ENCODE data around the gene BCL2L11.

Gene BCL2L11

DNA sequence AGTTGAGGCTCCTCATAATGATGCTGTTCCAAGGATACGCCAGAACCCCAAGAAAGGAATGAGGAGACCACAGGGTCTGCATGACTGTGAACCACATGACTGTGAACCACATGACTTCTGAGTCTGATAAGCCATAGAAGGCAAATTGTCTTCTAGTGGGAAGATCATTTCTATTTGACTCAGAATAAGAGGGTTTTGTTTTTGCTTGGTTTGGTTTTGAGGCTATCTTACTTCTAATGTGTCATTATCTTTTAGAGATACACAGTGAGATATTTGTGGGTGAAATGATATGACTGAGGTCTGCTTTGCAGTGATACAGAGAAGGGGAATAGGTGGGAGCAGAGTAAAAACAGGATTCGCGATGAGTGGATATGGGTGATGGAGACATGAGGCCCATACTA is 28.9 kb upstream of the BCL2L11 start:
- H3K79me2 ChIP-seq (ENCODE audit: low read length): no peaks in the 10 kb centered on the region
- H3K27me3 ChIP-seq (ENCODE audit: low read depth, low read length): peaks cover 69% of the 10 kb centered on the region
- H3K4me2 ChIP-seq (ENCODE audit: low read length): no peak overlapping the region
- no peak overlapping the region for H3K4me3 ChIP-seq (ENCODE audit: low read length)
- no peak overlapping the region for H3K9ac ChIP-seq (ENCODE audit: low read length)
- 0 out of 2 replicates have a peak, but pooled peaks cover 2% of the 10 kb centered on the region for H4K20me1 ChIP-seq (ENCODE audit: insufficient read depth, low read length)
- no peak overlapping the region for H3K27ac ChIP-seq (ENCODE audit: low read length)
- TF ChIP-seq, protein P1, sequence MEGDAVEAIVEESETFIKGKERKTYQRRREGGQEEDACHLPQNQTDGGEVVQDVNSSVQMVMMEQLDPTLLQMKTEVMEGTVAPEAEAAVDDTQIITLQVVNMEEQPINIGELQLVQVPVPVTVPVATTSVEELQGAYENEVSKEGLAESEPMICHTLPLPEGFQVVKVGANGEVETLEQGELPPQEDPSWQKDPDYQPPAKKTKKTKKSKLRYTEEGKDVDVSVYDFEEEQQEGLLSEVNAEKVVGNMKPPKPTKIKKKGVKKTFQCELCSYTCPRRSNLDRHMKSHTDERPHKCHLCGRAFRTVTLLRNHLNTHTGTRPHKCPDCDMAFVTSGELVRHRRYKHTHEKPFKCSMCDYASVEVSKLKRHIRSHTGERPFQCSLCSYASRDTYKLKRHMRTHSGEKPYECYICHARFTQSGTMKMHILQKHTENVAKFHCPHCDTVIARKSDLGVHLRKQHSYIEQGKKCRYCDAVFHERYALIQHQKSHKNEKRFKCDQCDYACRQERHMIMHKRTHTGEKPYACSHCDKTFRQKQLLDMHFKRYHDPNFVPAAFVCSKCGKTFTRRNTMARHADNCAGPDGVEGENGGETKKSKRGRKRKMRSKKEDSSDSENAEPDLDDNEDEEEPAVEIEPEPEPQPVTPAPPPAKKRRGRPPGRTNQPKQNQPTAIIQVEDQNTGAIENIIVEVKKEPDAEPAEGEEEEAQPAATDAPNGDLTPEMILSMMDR (IDR thresholded peaks at IDR 0.05; ENCODE audit: low read depth, low read length): no peak
- no peak for TF ChIP-seq EZH2phosphoT487 (IDR thresholded peaks at IDR 0.05; ENCODE audit: low read depth)
- no peaks in the 10 kb centered on the region for H3K9me3 ChIP-seq (ENCODE audit: insufficient read depth, low read length)
- H3K36me3 ChIP-seq (replicated peaks; ENCODE audit: low read depth, low read length): no peaks in the 10 kb centered on the region
- no peak overlapping the region for H2AFZ ChIP-seq (ENCODE audit: low read depth, low read length)
- no peaks in the 10 kb centered on the region for H3K4me1 ChIP-seq (ENCODE audit: low read length)

DNA sequence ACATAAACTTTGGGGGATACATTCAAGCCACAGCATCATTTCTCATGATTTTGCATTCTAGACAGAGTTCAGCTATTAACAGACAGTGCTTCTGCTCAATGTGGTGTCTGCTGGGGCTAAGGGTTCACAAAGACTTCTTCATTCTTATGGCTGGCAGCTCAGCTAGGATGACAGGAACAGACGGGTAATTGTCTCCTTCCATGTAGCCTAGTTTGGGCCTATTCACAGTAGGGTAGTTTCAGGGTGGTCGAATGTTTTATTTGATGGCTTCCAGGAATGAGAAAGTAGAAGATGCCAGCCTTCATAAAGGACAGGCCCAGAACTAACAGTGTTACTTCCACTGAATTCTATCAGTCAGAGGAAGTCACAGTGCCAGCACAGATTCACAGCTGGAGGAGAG is 26.0 kb upstream of the BCL2L11 start:
- Histone ChIP-seq H3K9ac (ENCODE audit: low read length) (no peak overlapping the region), H3K27me3 (ENCODE audit: low read depth, low read length) (peaks cover 75% of the 10 kb centered on the region), H4K20me1 (ENCODE audit: insufficient read depth, low read length) (0 out of 2 replicates have a peak, but pooled peaks cover 2% of the 10 kb centered on the region), H3K36me3 (replicated peaks; ENCODE audit: low read depth, low read length) (no peaks in the 10 kb centered on the region), H3K79me2 (ENCODE audit: low read length) (no peaks in the 10 kb centered on the region), H3K4me3 (ENCODE audit: low read length) (no peak overlapping the region), H3K27ac (ENCODE audit: low read length) (no peak overlapping the region), H2AFZ (ENCODE audit: low read depth, low read length) (no peak overlapping the region), H3K9me3 (ENCODE audit: insufficient read depth, low read length) (no peaks in the 10 kb centered on the region), H3K4me2 (ENCODE audit: low read length) (no peak overlapping the region), H3K4me1 (ENCODE audit: low read length) (peaks cover 4% of the 10 kb centered on the region; the same call in 1 of the 2 replicates)
- TF ChIP-seq EZH2phosphoT487 (IDR thresholded peaks at IDR 0.05; ENCODE audit: low read depth): no peak
- TF ChIP-seq, protein P1 (IDR thresholded peaks at IDR 0.05; ENCODE audit: low read depth, low read length): no peak

DNA sequence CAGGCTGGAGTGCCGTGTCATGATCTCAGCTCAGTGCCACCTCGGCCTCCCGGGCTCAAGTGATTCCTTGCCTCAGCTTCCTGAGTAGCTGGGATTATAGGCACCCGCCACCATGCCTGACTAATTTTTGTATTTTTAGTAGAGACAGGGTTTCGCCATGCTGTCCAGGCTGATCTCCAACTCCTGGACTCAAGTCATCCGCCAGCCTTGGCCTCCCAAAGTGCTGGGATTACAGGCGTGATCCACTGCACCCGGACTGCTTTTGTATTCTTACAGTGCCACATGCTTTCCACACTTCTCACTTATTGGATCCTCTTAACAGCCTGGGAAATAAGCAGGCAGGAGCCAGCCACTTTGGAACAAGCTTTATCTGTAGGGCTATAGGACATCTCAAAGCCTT is 25.3 kb upstream of the BCL2L11 start:
- peaks cover 12% of the 10 kb centered on the region for H3K4me1 ChIP-seq (ENCODE audit: low read length)
- no peak overlapping the region for H3K27ac ChIP-seq (ENCODE audit: low read length)
- H3K9ac ChIP-seq (ENCODE audit: low read length): no peak overlapping the region
- no peaks in the 10 kb centered on the region for H3K9me3 ChIP-seq (ENCODE audit: insufficient read depth, low read length)
- H3K79me2 ChIP-seq (ENCODE audit: low read length): no peaks in the 10 kb centered on the region
- H3K4me2 ChIP-seq (ENCODE audit: low read length): no peak overlapping the region
- no peaks in the 10 kb centered on the region for H3K36me3 ChIP-seq (replicated peaks; ENCODE audit: low read depth, low read length)
- peaks cover 75% of the 10 kb centered on the region for H3K27me3 ChIP-seq (ENCODE audit: low read depth, low read length)
- TF ChIP-seq EZH2phosphoT487 (IDR thresholded peaks at IDR 0.05; ENCODE audit: low read depth): no peak
- TF ChIP-seq, protein P1 (IDR thresholded peaks at IDR 0.05; ENCODE audit: low read depth, low read length): no peak
- H4K20me1 ChIP-seq (ENCODE audit: insufficient read depth, low read length): 0 out of 2 replicates have a peak, but pooled peaks cover under 1% of the 10 kb centered on the region
- no peak overlapping the region for H3K4me3 ChIP-seq (ENCODE audit: low read length)
- no peak overlapping the region for H2AFZ ChIP-seq (ENCODE audit: low read depth, low read length)

DNA sequence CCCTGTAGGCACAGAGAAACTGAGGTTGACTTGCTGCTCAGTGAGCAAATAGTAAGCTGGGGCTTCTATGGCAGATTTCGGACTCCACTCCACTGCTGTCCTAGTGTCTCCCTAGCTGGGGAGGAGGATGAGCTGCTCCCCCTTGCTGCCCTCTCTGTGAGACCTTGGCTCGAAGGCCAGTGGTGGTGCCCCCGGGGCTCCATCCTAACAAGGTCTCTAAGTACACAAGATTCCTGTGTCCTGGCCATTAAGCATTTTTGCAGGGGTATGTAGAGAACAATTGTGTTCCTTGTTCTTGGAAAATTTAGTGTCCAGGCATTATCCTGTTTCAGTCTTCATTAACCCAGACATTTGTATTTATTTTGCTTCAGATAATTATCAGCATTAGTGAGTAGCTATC is 21.3 kb upstream of the BCL2L11 start:
- Histone ChIP-seq H3K9ac (ENCODE audit: low read length) (no peak overlapping the region), H3K79me2 (ENCODE audit: low read length) (no peaks in the 10 kb centered on the region), H3K27me3 (ENCODE audit: low read depth, low read length) (peaks cover 81% of the 10 kb centered on the region), H4K20me1 (ENCODE audit: insufficient read depth, low read length) (0 out of 2 replicates have a peak, but pooled peaks cover 3% of the 10 kb centered on the region), H3K27ac (ENCODE audit: low read length) (no peak overlapping the region), H3K4me2 (ENCODE audit: low read length) (no peak overlapping the region), H3K4me1 (ENCODE audit: low read length) (peaks cover 24% of the 10 kb centered on the region), H2AFZ (ENCODE audit: low read depth, low read length) (no peak overlapping the region), H3K4me3 (ENCODE audit: low read length) (no peak overlapping the region), H3K9me3 (ENCODE audit: insufficient read depth, low read length) (no peaks in the 10 kb centered on the region), H3K36me3 (replicated peaks; ENCODE audit: low read depth, low read length) (no peaks in the 10 kb centered on the region)
- TF ChIP-seq EZH2phosphoT487 (IDR thresholded peaks at IDR 0.05; ENCODE audit: low read depth): no peak
- TF ChIP-seq, protein P1 (IDR thresholded peaks at IDR 0.05; ENCODE audit: low read depth, low read length): no peak
